Amygdala (tissue), 56 donors: Measurements from ENCODE around the gene PDE4D.
"Not testable (repeated sequence)": the region's sequence is repeated elsewhere in the genome, so short reads cannot be mapped to it uniquely, and the experiment has no call there.

Experiments used
- DNase-seq, 56 donors: peaks; one replicate each; lab custom pipeline; 2025; lab: John Stamatoyannopoulos, UW

PDE4D gene

DNA sequence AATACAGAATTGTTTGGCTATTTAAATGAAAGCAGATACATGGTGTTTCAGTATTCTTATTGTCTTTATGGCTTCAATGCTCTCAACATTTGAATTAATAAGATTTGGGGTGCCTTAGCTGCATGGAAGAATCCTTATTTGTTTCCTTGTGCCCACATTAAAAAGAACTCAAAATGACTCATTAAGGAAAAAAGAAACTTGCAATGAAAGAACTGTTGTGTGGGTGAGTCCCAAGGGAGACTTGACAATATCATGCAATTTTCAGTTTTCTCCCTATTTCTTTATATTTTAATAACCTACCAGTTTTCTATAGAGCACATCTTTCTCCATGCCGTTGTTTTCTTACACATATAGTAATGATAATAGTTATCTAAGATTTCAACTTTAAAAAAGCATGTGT, 404.0 kb downstream of the PDE4D start:
- DNase-seq = no peak

DNA sequence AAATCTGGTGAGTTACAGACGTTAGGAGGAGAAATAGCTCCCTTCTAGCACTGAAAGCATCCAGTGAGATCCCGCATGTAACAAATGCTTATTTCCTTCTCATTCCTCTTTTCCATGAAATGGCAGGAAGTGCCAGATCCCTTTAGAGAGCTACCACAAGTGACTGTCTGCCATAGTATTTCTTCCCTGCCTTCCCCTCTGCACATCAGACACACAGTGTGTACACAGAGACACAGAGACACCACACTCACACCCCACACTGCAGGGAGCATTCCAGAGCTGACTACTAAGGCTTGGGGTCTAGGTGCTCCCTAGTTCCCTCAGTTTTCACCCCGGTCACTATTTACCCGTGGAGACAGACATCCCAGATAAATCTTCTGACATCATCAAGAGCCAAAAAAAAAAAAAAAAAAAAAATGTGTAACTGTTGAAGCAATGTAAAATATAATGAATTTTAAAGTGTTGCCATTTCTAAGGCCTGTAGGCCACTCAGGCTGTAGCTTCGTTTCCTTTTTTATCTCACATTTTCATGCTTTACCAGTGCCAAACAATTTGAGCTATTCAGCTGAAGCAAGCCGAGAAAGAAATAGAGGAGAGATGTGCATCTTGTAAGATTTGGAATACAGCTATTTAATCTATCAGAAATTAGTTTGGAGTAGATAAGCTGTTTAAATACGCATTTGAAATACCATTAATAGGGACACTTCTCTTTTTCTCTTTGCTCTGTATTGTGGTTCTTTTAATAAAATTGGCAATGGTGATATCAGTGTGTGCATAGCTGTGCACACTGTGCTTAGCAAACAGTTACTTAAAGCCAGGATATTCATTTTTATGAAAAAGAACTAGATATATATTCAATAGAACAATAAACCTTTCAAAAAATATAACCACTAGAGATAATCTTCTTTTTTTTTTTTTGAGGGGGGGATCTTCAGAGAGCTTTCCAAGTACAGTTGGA, 405.5 kb downstream of the PDE4D start:
- peak in 1 of 56 donors; percentile 21 for DNase-seq

DNA sequence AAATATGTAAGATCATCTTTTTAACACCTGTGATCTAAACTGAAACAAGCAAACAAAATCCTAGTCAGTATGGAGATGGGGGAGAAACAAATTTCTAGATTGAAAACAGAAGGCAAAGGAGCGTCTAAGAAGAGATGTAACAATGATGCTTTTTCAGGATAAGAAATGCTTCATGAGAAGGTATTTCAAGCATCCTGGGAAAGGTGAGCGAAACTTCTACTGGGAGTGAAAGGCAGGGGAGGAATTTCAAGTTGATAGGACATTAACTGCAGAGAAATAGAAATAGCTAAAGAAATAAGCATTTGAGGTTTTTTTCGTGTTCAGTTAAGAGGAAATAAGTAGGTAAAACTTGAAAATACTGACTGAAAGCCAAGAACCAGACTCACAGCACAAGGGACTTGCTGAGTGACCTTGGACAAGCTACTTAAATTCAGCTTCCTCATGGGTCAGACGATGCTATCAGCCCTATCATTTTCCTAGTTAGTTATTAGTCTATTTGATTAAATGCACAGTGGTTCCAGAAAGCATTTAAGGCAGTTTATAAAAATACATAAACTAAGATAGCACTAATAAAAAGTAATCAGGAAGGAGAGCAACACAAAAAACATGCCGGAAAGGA, 406.3 kb downstream of the PDE4D start:
- no peak for DNase-seq

DNA sequence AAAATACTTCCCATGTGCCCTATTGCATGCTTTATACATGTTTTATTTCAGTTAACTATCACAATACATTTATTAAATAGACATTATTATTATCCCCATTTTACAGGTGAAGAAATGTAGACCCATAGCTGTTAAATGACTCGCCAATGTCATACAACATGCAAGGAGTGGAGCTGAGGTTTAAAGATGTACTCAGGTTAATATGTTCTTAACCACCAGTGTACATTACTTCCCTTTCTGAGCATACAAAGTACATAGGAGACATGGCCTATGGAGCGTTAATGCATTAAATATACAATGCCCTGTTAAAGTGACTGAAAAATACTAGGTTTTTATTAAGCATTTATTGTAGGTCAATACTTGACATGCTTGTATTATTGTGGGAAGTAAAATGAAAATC, 407.0 kb downstream of the PDE4D start:
- no peak for DNase-seq

DNA sequence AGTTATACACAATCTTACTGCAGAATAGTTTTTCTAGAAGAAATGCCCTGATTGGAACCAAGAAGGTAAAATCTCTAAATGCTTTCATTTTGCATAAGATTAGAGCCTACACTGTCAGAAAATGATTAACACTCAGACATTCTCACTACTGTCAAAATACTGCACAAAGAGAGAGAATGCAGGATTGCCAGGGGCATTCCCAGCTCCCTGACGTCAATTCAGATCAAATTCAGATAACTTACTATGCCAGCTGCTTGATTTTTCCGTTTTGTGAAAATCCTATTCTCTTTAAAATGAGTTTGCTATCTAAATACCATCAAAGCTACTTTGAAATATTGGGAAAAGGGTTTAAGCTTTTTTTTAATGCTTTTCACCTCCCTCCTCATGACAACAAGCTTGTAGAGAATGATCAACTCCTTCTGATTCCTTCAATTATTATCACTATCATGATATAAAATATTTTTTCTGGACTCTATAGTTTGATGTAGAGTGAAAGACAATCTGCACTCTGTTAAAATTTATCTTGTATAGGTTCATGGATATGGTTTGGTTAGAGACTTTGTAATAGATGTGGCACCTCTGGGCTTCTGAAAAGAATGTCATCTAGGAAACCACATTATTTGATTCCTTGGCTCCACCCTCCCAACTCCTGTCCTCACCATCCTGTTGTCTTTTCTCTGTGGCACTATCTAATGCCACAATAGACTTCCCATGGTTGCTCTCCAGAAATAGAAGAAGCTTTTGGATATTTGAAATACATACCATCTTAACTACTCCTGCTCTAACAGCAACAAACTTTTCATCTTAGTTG, 407.7 kb downstream of the PDE4D start:
- peak in 1 of 56 donors; percentile 5 for DNase-seq

DNA sequence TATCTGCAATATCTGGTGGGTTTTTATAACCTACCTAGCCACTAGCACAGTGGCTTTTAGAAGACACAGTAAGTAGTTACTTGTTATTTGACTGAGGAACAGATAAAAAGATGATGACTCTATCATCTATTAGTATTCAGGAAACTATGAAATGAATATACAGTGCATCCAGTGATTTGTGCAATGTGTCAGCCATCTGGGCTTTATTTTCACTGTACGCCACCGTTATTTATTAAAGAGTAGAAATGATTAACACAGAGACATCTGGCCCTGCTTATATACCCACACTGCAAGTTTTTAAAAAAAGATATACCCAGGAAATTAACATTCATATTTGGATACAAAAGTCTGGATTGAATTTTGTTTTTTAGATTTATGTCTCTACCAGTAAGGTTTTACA, 408.4 kb downstream of the PDE4D start:
- no peak for DNase-seq

DNA sequence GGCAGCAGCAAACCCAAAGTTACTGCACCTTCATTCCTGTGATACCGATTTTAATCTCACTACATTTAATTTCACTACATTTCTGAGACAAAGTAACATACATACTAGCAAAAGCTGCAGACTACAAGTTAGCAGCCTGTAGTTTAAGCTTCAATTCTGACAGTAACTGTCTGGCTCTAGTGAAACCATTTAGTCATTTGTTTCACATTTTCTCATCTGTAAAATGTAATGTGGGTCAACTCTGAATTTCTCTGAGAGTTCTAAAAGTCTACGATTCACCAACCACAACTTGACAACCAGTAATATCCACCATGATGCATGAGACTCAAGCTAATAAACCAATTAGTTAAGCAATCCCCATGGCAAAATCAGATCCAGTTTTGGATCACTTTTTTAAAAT, 408.9 kb downstream of the PDE4D start:
- no peak for DNase-seq

DNA sequence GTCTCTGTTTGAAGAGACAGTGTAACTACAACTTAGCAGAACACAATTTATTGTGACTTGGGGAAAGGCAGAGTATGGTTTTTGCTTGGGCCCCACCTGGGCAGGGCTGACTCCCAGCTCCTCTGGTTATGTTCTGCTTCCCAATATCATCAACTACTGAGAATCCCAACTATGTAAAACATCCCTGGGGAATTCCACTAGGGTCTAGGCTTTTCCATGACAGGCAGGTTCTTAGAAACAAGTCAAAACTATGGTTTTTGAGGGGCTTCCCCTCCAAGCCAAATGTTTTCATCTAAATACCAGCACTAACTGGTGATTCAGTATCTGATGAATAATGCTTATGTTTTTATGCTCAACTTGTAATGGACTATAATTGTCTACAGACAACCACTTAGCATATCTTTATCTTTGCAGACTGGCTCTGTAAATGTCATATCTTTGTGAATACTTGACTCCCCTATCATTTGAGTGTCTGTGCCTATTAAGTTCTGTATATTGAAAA, 409.5 kb downstream of the PDE4D start:
- no peak for DNase-seq

DNA sequence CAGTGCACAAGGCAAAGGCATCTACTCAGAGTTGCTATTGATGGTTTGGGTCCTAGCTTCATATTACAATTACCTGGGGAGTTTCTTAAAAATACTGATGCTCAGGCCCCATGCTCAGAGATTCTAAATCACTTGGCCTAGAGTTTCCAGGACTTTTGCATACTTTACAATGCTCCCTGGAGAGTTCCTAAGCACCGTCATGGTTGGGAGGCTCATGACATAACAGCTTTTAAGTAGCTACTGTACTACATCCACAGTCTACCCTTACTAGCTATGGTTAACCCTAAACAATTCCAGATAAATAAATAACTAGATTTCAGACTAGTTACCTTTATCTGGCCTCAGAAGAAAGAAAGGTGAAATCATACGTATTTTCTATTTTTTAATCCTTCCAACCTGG, 414.4 kb downstream of the PDE4D start:
- no peak for DNase-seq

DNA sequence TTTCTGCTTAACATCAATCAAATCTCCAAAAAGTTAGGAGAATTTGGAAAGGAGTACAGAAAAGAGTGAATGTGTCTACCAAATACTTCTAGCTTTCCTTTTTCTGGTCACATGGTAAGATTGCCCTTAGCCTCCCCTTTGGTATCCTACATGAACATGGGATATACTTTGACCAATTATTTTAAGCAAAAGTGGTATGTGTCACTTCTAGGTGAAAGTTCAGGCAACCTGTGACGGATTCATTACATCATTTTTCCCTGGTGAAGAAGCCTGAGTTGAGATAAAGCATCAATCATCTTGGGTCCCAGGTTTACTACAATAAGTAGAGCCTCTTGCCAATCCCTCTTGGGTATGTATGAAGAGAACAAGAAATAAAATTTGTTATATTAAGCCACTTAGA, 419.2 kb downstream of the PDE4D start:
- no peak for DNase-seq

DNA sequence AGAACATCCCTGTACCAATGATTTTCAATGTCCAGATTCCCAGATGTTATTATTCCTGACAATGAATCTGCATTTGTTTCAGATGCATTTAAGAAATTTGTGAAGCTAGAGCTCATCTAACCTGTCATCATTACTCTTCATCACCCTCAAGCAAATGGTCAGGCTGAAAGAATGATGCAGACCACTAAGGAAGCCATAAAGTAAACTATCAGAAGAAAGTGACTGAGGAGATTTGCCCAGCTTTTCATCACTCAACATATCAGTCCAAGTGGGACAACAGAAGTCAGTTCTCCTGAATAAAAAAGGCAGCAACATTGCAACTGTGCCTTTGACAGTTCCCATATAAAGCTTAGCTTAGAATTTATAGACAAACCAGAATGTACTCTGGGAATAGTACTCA, 419.9 kb downstream of the PDE4D start:
- DNase-seq = no peak

DNA sequence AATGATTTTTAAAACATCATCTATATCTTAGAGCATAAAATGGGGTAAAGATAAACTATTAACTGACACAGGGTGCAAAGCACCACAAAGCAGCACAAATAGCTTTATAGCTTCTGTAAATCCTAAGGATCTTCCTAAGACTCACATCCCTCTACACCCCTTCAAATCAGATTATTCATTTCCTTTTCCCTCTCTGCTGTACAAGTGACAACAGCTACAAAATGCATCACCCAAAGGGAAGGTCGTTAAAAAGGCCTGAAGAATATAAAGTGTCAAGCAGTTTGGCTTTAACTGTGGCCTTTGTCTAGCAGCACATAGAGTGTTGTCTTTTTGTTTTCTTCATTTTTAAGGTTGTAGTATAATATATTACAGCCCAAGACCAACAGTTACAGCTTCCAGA, 422.1 kb downstream of the PDE4D start:
- no peak for DNase-seq

DNA sequence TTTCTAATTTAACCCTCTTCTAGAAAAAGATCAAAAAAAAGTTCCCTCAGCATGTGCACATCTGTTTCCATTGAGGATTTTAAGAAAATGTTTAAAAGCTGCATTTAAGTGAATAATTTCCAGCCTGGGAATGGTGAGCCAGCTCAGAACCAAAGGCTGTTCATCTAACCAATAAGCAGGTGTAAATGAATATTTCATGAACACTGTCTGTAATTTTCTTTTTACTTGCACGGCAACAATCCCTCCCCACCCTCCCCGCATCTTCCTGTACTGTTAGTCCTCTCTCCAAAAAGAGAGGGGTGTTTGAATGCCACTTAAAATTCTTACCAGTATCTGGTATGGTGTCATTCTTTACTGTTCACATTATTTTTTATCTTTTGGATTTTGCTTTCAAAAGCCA, 425.6 kb downstream of the PDE4D start:
- no peak for DNase-seq

DNA sequence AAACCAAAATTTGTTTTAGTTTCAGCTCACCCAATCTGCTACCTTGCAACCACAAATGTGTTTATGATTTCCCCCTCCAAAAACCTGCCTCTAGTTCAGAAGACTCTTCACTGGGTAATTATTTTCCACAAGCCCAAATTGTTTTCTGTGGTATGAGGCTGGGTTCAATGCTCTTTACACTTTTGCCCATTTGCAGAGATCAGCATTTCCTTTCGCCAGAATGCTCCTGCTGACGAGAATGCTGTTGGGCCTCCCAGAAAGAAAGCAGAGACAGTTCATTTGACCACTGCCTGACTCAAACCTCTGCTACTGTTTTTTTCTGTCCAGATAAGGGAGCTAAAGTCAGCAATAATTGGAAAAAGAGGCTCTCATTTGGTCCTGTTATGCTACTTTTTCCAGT, 427.3 kb downstream of the PDE4D start:
- DNase-seq = no peak

DNA sequence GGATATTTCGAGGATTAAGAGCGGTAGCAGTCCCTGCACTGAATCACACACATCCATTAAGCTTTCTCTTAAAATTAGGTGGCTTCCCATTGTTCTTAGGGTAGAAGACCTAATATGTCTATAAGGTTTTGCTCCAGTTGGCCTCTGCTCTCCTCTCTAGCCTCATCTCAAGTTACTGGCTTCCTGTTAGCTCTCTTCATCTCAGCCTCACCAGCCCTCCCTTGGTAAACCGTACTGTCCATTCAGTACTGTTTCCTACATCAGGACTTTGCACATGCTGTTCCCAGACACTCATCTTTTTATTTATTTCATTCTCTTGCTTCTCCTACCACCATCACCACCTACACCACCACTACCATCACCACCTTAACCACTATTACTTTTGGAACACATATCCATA, 428.6 kb downstream of the PDE4D start:
- no peak for DNase-seq

DNA sequence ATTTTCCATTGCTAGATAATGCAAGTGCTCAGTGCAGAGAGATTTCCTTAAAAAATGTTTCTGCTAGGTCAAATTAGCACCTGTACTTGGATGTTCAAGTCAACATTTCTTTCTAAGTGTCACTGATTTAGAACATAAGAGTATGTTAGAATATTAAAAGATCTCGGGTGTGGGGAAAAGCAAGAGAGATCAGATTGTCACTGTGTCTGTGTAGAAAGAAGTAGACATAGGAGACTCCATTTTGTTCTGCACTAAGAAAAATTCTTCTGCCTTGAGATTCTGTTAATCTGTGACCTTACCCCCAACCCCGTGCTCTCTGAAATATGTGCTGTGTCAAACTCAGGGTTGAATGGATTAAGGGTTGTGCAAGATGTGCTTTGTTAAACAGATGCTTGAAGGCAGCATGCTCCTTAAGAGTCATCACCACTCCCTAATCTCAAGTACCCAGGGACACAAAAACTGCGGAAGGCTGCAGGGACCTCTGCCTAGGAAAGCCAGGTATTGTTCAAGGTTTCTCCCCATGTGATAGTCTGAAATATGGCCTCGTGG, 429.8 kb downstream of the PDE4D start:
- DNase-seq = not testable (repeated sequence)

DNA sequence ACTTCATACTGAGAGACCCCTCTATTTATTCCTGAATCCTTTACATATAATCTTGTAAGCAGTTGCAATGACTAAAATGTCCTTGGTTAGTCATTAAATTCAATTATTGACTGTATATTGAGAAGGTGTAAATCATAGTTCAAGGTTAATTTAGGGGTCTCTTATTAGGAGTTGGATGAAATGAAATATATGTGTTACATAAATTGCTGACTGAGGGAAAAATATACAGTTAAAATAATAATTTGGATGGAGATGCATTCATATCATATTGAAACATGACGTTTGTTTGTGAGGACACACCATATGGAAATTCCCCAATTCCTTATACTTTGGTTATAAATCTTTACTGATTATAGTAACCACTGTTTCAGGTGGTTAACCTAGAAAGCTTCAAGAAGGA, 430.6 kb downstream of the PDE4D start:
- DNase-seq = no peak

DNA sequence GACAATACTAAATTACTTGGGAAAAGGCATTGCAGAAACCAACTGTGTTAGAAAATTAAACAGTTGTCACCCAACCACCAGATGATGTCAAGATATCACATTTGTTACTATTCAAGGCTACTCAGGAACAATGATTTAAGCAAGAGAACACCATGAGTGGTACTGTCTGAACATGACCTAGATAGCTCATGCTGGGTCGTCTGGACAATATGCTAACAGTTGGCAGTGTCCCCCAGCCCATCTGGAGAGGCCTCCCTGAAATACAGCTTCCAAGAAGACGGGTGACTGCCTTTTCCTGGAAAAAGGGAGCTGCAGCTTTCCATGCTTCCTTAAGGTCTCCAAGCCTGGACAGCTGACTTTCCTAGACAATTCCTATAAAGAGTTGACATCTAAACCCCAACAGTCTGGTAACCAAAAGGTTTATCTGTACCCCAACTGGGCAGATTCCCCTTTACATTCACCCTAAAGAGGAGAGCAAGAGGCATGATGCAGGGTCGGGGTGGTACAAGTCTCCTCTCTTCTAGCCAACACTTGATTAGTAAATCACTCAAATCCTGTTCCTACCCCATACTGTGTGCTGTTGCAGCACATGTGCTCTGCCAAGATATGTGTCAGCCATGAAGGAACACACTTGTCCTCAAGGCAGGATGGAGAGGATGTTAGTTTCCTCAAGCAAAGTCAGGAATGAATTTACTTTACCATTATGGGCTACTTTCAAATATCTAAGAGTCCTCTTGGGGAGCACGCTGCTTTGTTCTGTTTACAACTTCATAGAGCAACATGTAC, 433.0 kb downstream of the PDE4D start:
- no peak for DNase-seq

DNA sequence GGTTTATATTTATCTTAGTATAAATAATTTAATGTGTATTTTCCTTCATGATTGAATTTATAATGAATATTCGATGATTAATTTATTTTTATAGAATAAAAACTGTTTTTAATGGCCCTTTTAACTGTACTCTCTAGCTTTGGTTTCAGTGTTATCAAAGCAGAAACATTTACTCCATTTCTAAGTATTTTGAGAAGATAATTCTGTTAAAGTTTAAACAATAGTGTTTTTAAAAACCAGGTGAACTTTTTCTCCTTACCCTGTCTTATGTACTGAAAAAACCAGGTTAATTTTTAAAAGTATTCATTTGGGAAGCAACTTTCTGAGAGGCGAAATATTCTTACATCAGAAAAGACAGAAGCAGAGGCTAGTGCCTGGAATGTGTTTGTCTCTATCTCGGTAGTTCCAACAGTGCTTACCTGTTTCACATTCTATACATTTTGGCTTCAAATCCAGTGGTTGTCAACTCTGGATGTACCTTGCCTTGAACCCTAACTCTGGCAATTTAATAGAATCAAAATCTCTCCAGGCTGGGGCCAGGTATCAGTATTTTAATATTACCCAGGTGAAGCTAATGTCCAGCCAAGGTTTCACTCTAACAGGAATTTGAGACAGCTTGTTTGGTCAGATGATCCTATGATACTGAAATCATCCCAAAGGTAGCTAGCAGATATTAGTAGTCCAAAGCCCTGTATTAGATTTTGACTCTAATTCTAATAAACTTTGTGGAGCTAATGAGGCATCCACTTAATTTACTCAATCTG, 434.4 kb downstream of the PDE4D start:
- DNase-seq = no peak
